Measurements from ENCODE around the gene OR9G4.

GRCh38 chr11:56693428-56693827 lies 55.1 kb downstream of the OR9G4 start:
- TF ChIP-seq, protein P1, sequence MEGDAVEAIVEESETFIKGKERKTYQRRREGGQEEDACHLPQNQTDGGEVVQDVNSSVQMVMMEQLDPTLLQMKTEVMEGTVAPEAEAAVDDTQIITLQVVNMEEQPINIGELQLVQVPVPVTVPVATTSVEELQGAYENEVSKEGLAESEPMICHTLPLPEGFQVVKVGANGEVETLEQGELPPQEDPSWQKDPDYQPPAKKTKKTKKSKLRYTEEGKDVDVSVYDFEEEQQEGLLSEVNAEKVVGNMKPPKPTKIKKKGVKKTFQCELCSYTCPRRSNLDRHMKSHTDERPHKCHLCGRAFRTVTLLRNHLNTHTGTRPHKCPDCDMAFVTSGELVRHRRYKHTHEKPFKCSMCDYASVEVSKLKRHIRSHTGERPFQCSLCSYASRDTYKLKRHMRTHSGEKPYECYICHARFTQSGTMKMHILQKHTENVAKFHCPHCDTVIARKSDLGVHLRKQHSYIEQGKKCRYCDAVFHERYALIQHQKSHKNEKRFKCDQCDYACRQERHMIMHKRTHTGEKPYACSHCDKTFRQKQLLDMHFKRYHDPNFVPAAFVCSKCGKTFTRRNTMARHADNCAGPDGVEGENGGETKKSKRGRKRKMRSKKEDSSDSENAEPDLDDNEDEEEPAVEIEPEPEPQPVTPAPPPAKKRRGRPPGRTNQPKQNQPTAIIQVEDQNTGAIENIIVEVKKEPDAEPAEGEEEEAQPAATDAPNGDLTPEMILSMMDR (IDR thresholded peaks at IDR 0.05) = no peak
- no peak for TF ChIP-seq ZFX (IDR thresholded peaks at IDR 0.05; ENCODE audit: borderline replicate concordance)
